Karpas-422 (cell line): ENCODE measurements around the gene ITGB8. TPM values are rescaled to one million over a fixed set of nuclear protein-coding genes. Genes with fewer than 3 reads are reported as not detected.

Source experiments
- DNase-seq: peaks from one replicate; pipeline ENCODE4 v3.0.0-alpha.2; 2015
- H2AFZ ChIP-seq: fragments of 200-600 bp; sonication (generic); 2 replicates; pipeline ENCODE4 v1.6.1; 2014; ENCODE audit warnings: antibody characterized with exemption, low read length, mixed read lengths
- H3K27ac ChIP-seq: fragments of 200-600 bp; sonication (generic); 2 replicates; pipeline ENCODE4 v1.5.1; 2014; ENCODE audit warnings: mild to moderate bottlenecking, low read length, moderate library complexity
- H3K27me3 ChIP-seq: fragments of 200-600 bp; sonication (generic); 2 replicates; pipeline ENCODE4 v1.6.1; 2014; ENCODE audit warnings: low read length, mixed read lengths
- H3K36me3 ChIP-seq: fragments of 200-600 bp; sonication (generic); 2 replicates; pipeline ENCODE4 v1.6.1; 2014; ENCODE audit warnings: low read length, mixed read lengths; ENCODE audit not compliant: insufficient read depth
- H3K4me1 ChIP-seq: fragments of 200-600 bp; sonication (generic); 2 replicates; pipeline ENCODE4 v1.6.1; 2014; ENCODE audit warnings: mild to moderate bottlenecking, low read length, mixed read lengths
- H3K4me2 ChIP-seq: fragments of 200-600 bp; sonication (generic); 2 replicates; pipeline ENCODE4 v1.6.1; 2014; ENCODE audit warnings: low read length, low read depth, mild to moderate bottlenecking; ENCODE audit not compliant: poor library complexity, severe bottlenecking
- H3K4me3 ChIP-seq: fragments of 200-600 bp; sonication (generic); 2 replicates; pipeline ENCODE4 v1.5.1; 2014; ENCODE audit warnings: mild to moderate bottlenecking, antibody characterized with exemption, low read length, mixed read lengths
- H3K79me2 ChIP-seq: fragments of 200-600 bp; sonication (generic); 2 replicates; pipeline ENCODE4 v1.6.1; 2014; ENCODE audit warnings: mild to moderate bottlenecking, low read length, mixed read lengths
- H3K9ac ChIP-seq: fragments of 200-600 bp; sonication (generic); 2 replicates; pipeline ENCODE4 v1.6.0; 2014; ENCODE audit warnings: low read length
- H3K9me2 ChIP-seq: fragments of 200-600 bp; sonication (generic), shearing (Covaris generic); replicated peaks from 2 replicates; pipeline ENCODE4 v1.6.0; 2014; ENCODE audit warnings: mild to moderate bottlenecking, low read length, moderate library complexity; ENCODE audit not compliant: insufficient read depth
- H3K9me3 ChIP-seq: fragments of 300-700, 200-600 bp; sonication (generic); 2 replicates; pipeline ENCODE4 v1.6.1; 2014; ENCODE audit warnings: low read length, mixed read lengths
- H4K20me1 ChIP-seq: fragments of 200-600 bp; sonication (generic); 2 replicates; pipeline ENCODE4 v1.6.1; 2014; ENCODE audit warnings: mild to moderate bottlenecking, antibody characterized with exemption, low read length, low read depth; ENCODE audit not compliant: insufficient read depth
- total RNA-seq: library from RNA; depleted of rRNA; stranded (reverse); fragments of >200 nt; shearing (Covaris generic); gene quantifications from 2 replicates; pipeline ENCODE4 v1.2.3, GENCODE V29; 2014; ENCODE audit warnings: low replicate concordance

The ITGB8 gene
- total RNA-seq, 1 experiment from 2014 or later, result 0.07 TPM

DNA sequence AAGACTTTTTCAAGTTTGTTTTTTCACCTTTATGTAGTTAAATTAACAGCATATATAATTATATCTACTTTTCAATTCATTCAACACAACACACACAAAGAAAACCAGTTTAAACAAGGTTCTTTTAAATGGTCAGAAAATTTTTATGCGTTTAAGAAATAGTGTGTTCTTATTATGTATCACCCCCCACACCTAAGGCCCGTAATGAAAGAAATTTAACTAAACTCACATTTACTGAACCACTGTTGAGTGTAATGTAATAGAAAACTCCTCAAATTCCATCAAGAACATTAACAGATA is 19.0 kb upstream of the ITGB8 start:
- no peaks in the 10 kb centered on the region for H3K9me2 ChIP-seq
- H3K4me2 ChIP-seq, result no peak overlapping the region
- DNase-seq, result no peak
- H2AFZ ChIP-seq, result no peak overlapping the region
- peaks cover 12% of the 10 kb centered on the region for H3K4me1 ChIP-seq
- no peaks in the 10 kb centered on the region for H3K79me2 ChIP-seq
- H3K4me3 ChIP-seq, result no peak overlapping the region
- H3K9me3 ChIP-seq, result no peaks in the 10 kb centered on the region
- no peaks in the 10 kb centered on the region for H4K20me1 ChIP-seq
- no peak overlapping the region for H3K9ac ChIP-seq
- H3K36me3 ChIP-seq, result no peaks in the 10 kb centered on the region
- H3K27me3 ChIP-seq, result no peaks in the 10 kb centered on the region
- no peak overlapping the region for H3K27ac ChIP-seq

DNA sequence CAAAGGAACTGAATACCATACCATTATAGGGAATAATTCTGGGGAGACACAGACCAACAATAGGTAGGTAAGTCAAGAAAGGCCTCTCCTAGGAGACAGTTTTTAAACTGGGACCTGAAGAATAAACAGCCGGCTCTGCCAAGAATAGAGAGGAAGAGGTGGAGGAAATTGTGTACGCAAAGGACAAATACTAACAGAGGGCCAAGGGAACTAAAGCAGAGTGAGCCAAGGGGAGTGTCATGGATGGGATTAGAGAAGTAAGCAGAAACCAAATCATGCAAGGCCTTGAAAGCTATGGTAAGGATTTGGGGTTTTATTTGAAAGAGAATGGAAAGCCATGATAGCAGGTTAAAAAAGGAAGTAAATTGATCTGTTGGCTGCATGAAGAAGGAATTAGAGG is 18.1 kb upstream of the ITGB8 start:
- Histone ChIP-seq H3K27ac (no peak overlapping the region), H3K9me2 (no peaks in the 10 kb centered on the region), H3K4me3 (no peak overlapping the region), H3K9me3 (no peaks in the 10 kb centered on the region), H3K4me1 (peaks cover 12% of the 10 kb centered on the region), H3K9ac (no peak overlapping the region), H3K36me3 (no peaks in the 10 kb centered on the region), H3K79me2 (no peaks in the 10 kb centered on the region), H3K4me2 (no peak overlapping the region), H4K20me1 (no peaks in the 10 kb centered on the region), H2AFZ (no peak overlapping the region), H3K27me3 (no peaks in the 10 kb centered on the region)
- no peak for DNase-seq

DNA sequence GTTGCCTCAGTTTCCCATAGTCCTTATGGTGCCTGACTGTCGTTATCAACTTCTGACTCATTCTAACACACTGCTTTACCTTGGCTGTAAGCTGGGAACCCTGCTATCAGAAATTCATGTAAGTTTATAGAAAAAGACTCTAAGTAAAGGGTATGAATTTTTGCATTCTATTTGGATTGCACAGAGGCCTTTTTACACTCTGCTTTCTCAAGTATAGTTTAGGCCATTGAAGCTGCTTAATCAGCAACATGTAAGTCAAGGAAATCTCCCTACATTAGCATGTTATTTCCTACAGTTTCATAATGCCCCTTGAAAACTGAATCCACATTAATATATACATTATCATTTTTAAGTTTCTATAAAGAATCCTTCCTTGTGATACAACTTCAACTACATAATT is 17.1 kb upstream of the ITGB8 start:
- no peak overlapping the region for H3K9ac ChIP-seq
- H3K9me2 ChIP-seq, result no peaks in the 10 kb centered on the region
- no peaks in the 10 kb centered on the region for H3K27me3 ChIP-seq
- no peak overlapping the region for H3K4me3 ChIP-seq
- H3K27ac ChIP-seq, result no peak overlapping the region
- H3K79me2 ChIP-seq, result no peaks in the 10 kb centered on the region
- H2AFZ ChIP-seq, result no peak overlapping the region
- no peak for DNase-seq
- H3K4me1 ChIP-seq, result peaks cover 10% of the 10 kb centered on the region
- no peaks in the 10 kb centered on the region for H3K9me3 ChIP-seq
- H3K4me2 ChIP-seq, result no peak overlapping the region
- no peaks in the 10 kb centered on the region for H3K36me3 ChIP-seq
- H4K20me1 ChIP-seq, result no peaks in the 10 kb centered on the region

DNA sequence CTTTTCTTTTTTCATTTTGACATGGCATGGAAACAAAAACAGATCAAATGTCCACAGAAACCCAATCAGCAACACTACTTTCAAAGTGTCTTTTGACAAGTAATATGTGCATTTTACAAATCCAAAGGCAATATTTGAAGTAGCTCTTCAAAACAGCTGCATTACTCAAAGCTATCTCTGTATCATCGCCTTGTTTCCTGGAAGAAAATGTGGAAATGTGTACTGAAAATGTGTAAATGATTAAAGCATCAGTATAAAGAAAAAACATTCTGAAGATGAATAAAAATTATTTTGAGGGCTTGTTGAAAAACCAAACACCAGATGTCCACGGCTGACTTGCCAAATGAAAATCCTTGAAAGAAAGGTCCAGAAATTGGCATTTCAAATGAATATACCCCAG is 16.5 kb upstream of the ITGB8 start:
- no peaks in the 10 kb centered on the region for H4K20me1 ChIP-seq
- H3K4me2 ChIP-seq, result no peak overlapping the region
- no peaks in the 10 kb centered on the region for H3K9me3 ChIP-seq
- no peak overlapping the region for H3K9ac ChIP-seq
- H3K4me3 ChIP-seq, result no peak overlapping the region
- H3K27me3 ChIP-seq, result no peaks in the 10 kb centered on the region
- H3K9me2 ChIP-seq, result no peaks in the 10 kb centered on the region
- H2AFZ ChIP-seq, result no peak overlapping the region
- H3K36me3 ChIP-seq, result no peaks in the 10 kb centered on the region
- no peak for DNase-seq
- peaks cover 10% of the 10 kb centered on the region for H3K4me1 ChIP-seq
- no peak overlapping the region for H3K27ac ChIP-seq
- H3K79me2 ChIP-seq, result no peaks in the 10 kb centered on the region

DNA sequence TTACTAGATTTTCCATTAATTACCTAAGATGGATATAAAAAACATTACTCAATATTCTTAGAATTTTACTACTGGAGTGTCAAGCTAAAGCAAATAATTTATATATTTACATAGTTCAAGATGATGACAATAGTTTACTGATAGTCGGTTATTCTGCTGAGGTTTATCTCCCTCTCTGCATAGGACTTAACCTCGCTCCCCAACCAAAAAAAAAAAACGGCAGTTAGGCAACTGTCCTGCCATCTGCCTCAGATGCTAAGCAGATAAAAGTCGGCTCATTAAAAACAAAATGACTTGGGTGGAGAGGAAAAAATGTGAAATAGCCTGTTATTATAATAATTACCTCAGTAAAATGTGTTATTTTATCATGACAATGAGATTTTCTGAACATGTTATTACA is 14.0 kb upstream of the ITGB8 start:
- Histone ChIP-seq H3K27me3 (no peaks in the 10 kb centered on the region), H3K79me2 (no peaks in the 10 kb centered on the region), H3K9ac (no peak overlapping the region), H2AFZ (no peak overlapping the region), H3K9me2 (no peaks in the 10 kb centered on the region), H3K27ac (no peak overlapping the region), H3K36me3 (no peaks in the 10 kb centered on the region), H3K4me2 (no peak overlapping the region), H3K9me3 (no peaks in the 10 kb centered on the region), H3K4me1 (peaks cover 10% of the 10 kb centered on the region), H3K4me3 (no peak overlapping the region), H4K20me1 (no peaks in the 10 kb centered on the region)
- DNase-seq, result no peak

DNA sequence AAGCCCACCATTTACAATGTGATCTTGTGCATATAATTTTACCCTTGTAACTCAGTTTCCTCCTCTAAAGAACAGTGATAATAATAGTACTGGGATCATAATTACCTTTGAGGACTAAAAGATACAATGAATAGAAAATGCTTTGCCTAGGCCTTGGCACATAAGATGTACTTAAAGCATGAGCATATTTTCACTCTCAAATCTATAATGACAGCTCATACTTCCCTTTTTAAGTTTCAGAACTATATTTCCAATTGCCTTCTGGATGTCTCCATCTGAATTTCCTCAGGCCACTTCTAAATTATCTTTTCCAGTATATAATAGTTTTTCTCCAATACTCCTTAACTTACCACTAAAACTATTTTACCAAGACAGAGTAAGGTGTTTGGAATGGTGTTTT is 13.3 kb upstream of the ITGB8 start:
- Histone ChIP-seq H3K79me2 (no peaks in the 10 kb centered on the region), H3K9ac (no peak overlapping the region), H3K9me3 (no peaks in the 10 kb centered on the region), H2AFZ (no peak overlapping the region), H3K4me2 (no peak overlapping the region), H4K20me1 (no peaks in the 10 kb centered on the region), H3K9me2 (no peaks in the 10 kb centered on the region), H3K36me3 (no peaks in the 10 kb centered on the region), H3K4me1 (peaks cover 10% of the 10 kb centered on the region), H3K4me3 (no peak overlapping the region), H3K27ac (no peak overlapping the region), H3K27me3 (no peaks in the 10 kb centered on the region)
- no peak for DNase-seq

DNA sequence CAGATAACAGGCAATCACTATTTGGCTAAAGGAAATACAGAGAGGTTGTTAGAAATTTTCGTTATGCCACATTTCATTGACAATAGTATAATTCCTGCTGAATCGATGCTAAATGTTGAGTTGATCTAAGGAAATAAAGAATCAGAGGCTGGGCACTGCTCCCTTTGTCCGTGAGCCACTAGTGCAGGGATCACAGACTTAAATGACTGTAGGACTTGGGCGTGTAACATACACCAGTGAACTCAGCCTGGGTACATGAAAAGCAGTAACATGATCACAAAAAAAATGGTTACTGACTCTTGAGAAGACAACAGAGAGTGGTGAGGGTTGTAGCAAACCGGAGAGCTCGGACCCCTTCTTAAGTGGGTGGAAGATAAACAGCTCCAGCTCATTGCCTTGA is 11.8 kb upstream of the ITGB8 start:
- Histone ChIP-seq H3K9me3 (no peaks in the 10 kb centered on the region), H3K4me2 (no peak overlapping the region), H3K27me3 (no peaks in the 10 kb centered on the region), H2AFZ (no peak overlapping the region), H4K20me1 (no peaks in the 10 kb centered on the region), H3K27ac (no peak overlapping the region), H3K79me2 (no peaks in the 10 kb centered on the region), H3K36me3 (no peaks in the 10 kb centered on the region), H3K9me2 (no peaks in the 10 kb centered on the region), H3K4me1 (peaks cover 10% of the 10 kb centered on the region), H3K4me3 (no peak overlapping the region), H3K9ac (no peak overlapping the region)
- DNase-seq, result no peak

DNA sequence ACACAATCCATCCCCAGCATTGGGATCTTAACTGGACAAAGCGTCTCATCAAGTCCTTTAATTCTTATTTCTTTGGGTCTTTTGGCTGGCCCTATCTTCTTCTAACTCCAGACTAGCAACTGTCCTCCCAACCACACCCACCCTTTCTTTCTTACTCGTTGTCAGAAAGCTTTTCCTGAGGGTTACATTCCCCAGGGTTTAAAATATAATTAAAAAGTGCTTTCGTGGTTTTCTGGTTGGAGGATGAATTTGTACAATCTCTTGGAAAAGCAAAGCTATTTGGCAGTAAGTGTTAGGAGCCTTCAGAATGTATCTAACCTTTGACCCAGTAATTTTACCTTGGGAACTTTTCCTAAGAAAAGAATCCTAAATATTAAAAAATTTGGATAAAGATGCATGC is 10.4 kb upstream of the ITGB8 start:
- Histone ChIP-seq H3K27me3 (no peaks in the 10 kb centered on the region), H3K36me3 (no peaks in the 10 kb centered on the region), H3K9ac (no peak overlapping the region), H3K4me1 (peaks cover 10% of the 10 kb centered on the region), H3K4me3 (no peak overlapping the region), H2AFZ (no peak overlapping the region), H3K4me2 (no peak overlapping the region), H3K79me2 (no peaks in the 10 kb centered on the region), H3K9me3 (no peaks in the 10 kb centered on the region), H4K20me1 (no peaks in the 10 kb centered on the region), H3K27ac (no peak overlapping the region), H3K9me2 (no peaks in the 10 kb centered on the region)
- no peak for DNase-seq

DNA sequence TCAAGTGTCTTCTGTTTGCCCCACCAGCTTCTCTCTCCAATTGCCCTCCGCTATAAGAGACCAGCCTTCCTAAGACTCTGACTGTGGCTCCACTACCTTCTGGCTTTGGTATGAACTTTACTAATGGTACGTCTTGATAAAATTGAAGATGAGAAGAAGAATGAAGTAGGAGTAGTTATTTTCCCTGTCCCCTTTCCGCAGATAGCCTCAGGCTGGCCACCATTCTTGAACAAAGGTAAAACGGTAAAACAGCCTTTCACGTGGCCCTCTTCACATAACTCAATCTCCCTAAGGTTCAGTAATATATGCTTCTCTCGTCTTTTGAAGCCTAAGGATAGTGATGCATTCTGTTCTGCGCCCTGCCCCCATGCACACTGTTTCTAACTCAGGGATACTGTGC is 9.9 kb upstream of the ITGB8 start:
- H3K27me3 ChIP-seq, result no peaks in the 10 kb centered on the region
- H3K27ac ChIP-seq, result no peak overlapping the region
- no peak overlapping the region for H2AFZ ChIP-seq
- H3K4me2 ChIP-seq, result no peak overlapping the region
- DNase-seq, result no peak
- H3K9me2 ChIP-seq, result no peaks in the 10 kb centered on the region
- H4K20me1 ChIP-seq, result no peaks in the 10 kb centered on the region
- H3K36me3 ChIP-seq, result no peaks in the 10 kb centered on the region
- H3K9me3 ChIP-seq, result no peaks in the 10 kb centered on the region
- H3K4me1 ChIP-seq, result peaks cover 10% of the 10 kb centered on the region
- no peak overlapping the region for H3K9ac ChIP-seq
- H3K79me2 ChIP-seq, result no peaks in the 10 kb centered on the region
- H3K4me3 ChIP-seq, result no peak overlapping the region
